ENCODE data around the gene CHSY3.

The CHSY3 gene

DNA sequence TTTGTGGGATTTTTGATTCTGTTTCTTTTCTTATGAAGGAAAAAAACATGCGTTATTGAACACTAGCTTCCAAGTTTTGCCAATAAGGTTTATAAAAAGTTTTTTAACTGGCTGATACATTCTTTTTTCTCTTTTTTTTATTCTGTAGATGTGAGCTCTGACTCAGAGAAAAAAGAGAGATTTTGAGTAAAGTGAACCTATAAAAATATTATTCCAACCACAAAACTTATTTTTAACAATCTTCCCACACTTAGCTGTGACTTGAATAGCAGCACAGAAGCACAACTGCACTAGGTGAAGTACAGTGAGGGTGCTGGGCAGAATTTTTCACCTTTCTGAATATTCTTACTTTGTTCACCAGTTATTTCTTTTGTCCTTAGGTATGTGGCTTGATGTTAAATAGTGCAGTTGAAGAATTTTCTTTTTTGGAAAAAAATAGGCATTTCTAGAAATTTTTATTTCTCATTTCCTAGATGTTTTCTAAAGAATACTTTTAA is 41.6 kb downstream of the CHSY3 start:
- no peak for DNase-seq (ENCODE audit: low read depth in 2 of 2)

DNA sequence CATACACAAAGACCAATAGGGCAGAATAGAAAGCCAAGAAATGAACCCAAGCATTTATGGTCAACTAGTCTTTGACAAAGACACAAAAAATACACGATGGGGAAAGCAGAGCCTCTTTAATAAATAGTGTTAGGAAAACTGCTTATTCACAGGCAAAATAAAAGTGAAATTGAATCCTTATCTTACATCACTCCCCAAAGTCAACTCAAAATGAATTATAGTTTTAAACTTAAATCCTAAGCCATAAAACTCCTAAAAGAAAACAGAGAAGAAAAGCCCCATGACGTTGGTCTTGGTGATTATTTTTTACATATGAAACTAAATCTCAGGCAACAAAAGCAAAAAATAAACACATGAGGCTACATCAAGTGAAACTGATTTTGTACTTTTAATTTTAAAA is 46.8 kb downstream of the CHSY3 start:
- no peak for DNase-seq (ENCODE audit: low read depth in 2 of 2)

DNA sequence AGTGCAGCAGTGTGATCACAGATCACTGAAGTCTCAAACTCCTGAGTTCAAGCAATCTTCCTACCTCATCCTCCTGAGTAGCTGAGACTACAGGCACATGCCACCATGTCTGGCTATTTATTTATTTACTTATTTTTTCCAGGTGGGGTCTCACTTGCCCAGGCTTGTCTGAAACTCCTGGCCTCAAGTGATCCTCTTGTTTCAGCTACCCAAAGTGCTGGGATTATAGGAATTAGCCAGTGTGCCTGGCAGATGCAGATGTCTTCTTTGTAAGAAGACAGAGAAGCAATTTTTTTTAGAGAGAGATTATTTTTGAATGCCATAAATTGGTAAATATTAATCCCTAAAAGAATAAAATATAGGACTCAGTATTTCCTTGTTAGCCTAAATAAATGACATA is 54.3 kb downstream of the CHSY3 start:
- DNase-seq (ENCODE audit: low read depth in 2 of 2): no peak

DNA sequence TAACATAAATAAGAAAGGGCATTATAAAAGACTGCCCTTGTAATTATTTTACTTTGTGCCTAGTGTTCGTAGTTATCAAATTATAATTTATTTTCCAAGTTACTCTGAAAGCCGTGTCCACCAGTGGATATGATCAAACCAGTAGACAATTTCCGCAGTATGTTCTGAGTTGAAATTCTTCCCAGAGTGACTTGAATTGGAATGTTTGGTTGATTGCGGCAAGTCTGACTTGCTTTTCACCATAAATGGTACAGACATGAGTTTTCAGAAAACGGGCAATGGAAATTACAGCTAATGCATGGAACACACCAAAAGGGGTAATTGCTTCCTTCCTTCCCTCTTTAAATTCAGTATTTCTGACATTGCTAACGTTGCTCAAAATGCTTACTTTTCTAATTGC is 56.6 kb downstream of the CHSY3 start:
- DNase-seq (ENCODE audit: low read depth in 2 of 2): no peak

DNA sequence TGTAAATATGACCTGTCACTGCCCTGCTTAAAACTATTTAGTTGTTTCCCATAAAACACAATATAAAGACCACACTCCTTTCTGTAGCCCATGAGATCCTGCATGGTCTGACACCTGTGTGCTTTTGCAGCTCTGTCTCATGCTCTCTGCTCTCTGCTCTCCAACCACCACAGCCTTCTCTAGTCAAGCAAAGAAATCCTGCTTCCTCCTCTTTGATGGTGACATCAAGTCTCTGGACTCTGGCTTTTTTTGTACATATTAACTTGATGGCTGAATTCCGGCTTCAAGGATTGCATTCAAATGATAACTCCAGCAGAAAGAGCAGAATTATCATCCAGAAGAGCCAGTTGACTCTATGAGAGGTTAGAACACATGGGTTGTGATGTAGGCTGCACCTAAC is 58.2 kb downstream of the CHSY3 start:
- no peak for DNase-seq (ENCODE audit: low read depth in 2 of 2)

DNA sequence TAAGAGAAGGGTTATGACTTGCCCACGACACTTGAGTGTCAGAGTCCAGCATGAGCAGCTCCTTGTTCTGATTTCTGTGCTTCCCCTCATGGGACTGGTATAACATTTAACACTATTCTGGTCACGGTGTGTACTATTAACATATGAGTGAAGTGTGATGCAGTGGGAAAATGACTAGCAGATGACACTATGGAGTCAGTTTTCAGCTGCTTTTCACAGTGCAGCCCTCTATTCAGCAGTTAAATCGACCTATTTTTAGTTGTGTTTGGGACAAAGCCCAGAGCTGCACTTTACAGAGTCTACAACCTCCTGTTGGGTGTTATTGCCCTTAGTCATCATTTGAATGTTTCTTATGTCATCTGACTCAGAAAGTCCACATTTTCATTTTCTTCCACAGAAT is 59.1 kb downstream of the CHSY3 start:
- peak; percentile 85 to 89 for DNase-seq (ENCODE audit: low read depth in 2 of 2)

DNA sequence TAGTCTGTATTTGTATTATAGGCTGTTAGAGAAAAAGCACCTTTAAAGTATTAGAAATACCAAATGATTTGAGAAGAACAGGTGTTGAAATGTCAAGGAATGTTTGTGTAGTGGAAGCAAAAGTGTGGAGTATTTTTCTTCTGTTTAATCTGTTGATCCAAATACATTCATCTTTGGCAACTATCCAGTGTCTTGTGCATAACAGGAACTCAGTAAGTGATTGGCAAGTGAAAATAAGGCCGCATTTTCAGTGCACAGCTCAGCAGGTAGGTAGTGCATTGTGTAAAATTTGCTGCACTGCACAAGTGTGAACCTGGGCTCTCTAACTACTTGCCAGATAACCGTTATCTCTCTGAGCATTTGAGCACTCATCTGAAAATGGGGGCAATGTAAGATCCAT is 61.8 kb downstream of the CHSY3 start:
- no peak for DNase-seq (ENCODE audit: low read depth in 2 of 2)

DNA sequence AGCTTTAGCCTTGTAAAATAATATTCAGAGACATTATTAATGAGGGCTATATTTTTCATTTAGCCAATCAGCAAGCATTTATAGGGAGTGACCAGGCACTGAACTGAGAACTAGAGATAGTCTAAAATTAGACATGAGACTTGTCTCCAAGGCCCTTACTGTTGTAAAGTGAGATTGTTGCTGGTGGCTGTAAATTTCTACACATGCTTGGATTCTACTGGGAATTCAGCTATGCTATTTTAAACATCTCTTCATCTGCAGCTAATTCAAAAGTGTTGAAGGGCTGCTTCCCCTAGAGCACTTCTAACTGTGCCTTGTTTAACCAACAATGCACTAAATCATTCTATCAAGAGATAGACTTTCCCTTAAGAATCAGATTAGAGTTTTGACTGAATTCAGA is 67.4 kb downstream of the CHSY3 start:
- peak; percentile 61 to 70 for DNase-seq (ENCODE audit: low read depth in 2 of 2)

DNA sequence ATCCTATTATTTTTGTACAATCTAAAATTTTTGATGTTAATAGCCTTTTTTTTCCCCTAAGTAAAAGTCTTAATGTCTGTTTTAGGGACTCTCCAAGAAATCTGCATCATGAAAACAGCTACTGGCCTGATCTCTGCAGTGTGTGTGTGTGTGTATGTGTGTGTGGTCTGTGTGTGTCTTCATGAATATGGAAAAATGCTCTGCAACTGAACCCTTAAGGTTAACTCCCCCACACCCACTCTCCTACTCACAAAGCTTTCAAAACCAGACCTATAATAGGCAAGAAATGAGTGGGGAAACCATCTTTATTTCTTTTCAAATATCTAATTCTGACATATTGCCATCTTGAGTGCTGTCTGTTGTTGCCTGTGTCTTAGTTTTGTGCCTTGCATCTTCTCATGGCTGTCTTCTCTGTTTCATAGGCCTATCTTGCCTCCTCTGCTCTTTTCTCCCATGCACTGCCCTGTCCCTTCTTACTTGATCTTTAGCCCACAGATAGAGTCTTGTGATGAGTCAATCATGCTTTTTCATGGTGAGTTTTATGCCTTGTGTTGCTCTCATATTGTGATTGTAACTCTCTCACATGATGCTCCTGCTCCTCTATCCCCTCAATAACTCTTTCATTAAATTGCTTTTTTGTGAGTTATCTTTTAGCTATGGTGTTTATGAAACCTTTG is 68.3 kb downstream of the CHSY3 start:
- DNase-seq (ENCODE audit: low read depth in 2 of 2): no peak

DNA sequence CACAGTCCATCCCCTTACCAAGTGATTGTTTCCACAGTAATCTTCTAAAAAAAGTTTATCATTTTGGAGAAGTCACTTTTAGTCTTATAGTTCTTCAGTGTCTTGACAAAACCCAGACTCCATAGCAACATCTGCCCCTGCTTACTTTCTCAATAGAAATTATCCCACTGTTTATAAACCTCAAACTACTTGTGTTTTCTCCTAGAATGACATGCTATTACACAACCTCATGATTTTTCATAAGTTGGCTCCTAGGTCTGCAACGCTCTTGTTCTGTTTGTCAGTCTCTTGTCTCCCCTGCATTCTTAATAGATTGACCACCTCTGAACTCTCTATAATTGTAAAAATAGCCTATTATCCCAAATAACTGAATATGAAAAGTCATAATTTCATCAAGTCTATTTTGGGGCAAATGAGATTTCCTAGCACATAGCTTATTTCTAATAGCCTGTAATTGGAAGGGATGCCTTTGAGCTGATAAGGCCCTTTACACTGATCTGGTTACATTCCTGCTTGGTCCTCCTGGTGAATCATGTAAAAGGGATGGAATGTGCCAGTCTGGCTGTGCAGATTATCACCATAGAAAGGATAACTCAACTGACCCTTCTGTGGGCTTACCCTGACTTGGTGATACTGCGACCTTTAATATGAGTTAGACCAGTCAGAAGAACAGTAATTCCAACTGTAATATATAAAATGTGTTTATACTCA is 69.6 kb downstream of the CHSY3 start:
- peak; percentile 31 to 32 for DNase-seq (ENCODE audit: low read depth in 2 of 2)

DNA sequence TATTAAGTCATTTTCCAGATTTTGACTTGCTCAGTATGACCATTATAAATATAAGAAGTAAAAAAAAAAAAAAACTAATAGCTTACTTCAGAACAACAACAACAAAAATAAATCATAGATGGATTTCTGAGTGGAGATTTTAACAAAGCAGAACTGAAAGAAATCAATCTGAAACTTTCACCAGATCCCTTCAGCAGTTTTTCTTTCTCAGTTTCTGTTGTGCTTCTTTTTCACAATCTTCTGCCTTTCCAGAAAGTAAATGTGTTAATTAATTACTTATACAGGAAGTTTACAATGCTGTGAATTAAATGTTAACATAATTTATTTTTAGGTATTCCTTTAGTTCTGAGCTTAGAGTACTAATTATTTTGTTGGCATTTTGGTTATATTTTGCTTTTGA is 73.5 kb downstream of the CHSY3 start:
- DNase-seq (ENCODE audit: low read depth in 2 of 2): no peak

DNA sequence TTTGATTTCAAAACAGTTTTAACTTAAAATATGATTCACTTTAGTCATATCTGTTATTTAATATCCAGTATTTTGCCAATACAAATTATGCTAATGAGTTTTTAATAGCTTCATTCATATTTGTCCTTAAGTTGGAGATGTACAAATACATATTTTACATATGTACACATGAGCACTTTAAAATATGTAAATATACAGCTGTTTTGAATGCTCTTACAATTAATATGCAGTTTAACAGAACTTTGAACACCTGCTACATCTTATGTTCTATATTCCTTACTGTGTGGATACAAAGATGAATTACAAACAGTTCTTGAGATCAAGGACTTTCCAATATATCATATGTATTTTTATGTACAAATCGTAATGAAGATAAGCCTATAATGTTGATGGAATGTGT is 74.0 kb downstream of the CHSY3 start:
- DNase-seq (ENCODE audit: low read depth in 2 of 2): no peak

DNA sequence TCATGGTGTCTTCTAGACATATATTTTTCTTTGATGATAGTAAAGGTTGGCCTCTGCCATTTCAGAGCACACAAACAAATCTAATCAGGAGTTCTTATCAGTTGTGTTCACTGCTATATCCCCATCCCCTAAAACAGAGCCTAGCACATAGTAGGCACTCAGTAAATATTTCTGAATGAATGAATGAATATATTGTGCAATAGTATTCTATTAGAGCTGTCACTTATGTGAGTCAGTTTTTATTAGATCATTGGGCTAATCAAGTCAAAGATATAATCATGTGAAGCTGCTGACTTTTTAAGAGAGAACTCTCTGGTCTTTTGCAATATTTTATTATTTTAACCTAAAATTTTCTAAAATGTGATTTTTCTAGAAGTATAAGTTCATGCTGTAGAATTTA is 84.2 kb downstream of the CHSY3 start:
- no peak for DNase-seq (ENCODE audit: low read depth in 2 of 2)

DNA sequence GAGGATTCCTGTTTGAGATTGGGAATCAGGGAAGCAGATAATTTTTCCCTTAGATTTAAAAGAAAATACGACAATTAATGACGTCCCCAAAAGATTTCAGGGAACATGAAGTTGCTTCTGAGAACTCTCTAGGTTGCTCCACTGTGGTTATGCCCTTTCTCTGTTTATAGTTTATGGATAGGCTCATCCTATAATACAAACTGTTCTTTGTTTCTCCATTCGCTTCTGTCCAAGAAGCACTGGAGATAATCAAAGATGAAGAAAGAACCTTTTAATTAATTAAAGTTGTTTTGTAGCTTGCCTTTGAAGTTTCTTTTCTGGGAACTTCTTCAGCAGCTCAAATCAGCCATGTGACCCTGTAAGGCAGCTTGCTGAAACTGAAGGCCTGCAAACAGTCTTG is 87.5 kb downstream of the CHSY3 start:
- DNase-seq (ENCODE audit: low read depth in 2 of 2): no peak

DNA sequence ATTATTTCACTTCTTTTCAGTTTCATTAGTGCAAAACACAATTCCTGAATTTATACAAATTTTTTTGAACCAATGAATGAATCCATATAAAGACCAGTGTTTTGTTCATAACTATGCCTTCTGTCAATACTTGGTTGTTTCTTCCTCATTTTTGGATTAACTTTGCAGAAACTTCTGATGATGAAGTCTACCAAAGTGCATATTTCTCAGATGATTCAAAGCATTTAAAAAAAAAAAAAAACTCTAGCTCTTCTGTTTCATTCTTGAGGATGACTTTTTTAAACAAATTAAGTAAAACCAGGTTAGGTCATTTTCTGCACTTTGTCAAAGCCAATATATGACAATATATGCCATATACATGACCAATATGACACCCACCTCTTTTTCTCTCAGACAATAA is 92.6 kb downstream of the CHSY3 start:
- DNase-seq (ENCODE audit: low read depth in 2 of 2): peak; percentile 48 to 54

DNA sequence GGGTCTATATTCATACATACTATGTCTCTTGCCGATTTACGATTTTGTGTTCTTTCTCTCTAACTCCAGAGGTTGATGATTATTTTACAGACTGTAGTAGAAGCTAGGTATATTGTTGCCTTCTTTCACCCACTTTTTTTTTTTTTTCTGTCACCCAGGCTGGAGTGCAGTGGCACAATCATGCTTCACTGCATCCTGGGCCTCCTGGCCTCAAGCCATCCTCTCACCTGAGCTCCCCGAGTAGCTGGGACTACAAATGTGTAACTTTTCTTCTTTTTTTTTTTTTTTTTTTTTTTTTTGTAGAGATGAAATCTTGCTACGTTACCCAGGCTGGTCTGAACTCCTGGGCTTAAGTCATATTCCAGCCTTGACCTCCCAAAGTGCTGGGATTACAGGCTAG is 96.2 kb downstream of the CHSY3 start:
- no peak for DNase-seq (ENCODE audit: low read depth in 2 of 2)

DNA sequence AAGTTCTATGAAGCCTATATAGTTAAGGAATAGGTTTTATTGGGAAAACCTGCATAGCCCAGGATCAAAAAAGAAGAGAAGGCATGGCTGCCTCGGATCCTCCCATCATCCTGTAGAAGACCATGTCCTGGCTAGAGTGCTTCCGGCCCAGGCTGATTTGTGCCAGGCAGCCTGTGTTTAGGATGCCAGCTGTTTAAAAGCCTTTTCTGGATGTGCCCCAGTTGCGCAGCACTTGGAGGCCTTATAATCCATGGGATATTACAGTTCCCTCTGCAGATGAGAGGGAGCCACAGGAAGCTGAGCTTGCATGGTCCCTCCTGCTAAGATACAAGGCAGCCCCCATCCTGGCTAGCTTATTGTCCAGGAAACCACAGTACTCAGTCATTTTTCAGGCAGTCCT is 97.9 kb downstream of the CHSY3 start:
- no peak for DNase-seq (ENCODE audit: low read depth in 2 of 2)

DNA sequence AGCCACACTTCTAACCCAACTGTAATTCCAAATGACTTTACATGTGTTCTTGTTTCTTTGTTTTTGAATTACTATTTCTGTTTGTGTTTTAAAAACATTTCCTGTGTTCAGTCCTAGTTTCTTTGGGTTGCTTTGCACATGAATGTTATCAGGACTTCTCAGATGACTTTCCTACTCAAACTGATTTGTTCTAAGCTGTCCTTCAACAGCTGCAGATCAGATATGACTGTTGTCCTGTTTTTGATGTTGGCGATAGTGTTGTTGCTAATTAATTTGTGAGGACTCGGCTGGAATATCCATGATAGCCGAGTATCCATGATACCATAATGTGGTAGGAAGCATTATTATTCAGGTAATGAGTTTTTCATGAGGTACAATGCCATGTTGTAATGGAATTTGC is 98.6 kb downstream of the CHSY3 start:
- no peak for DNase-seq (ENCODE audit: low read depth in 2 of 2)

DNA sequence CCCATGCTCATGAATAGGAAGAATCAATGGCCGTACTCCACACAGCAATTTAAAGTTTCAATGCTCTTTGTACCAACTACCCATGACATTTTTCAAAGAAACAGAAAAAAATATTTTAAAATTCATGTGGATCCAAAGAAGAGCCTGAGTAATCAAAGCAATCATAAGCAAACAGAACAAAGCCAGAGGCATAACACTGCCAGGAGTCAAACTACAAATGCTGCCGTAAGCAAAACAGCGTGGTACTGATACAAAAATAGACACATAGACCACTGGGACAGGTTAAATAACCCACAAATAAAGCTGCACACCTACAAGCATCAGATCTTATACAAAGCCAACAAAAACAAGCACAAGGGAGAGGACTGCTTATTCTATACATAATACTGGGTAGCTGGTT is 107.7 kb downstream of the CHSY3 start:
- DNase-seq (ENCODE audit: low read depth in 2 of 2): no peak

DNA sequence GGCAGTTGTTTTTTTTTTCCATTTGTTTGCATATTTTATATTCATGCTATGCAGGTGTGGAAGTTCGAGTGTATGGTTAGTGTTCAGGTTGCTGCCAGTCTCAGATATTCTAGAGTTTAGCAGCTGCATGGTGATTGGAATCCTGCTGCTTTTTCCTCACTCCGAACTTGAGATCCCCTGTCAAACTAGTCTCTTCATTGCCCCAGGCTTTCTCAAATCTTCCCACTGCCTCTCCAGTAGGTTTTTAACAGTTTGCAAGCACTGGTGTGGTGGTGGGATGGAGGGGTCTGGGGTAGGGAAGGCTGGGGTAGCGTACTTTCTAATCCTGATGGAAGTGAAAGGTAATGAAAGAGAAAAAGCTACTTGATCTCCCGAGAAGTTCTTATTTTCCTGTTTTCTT is 112.9 kb downstream of the CHSY3 start:
- DNase-seq (ENCODE audit: low read depth in 2 of 2): no peak

DNA sequence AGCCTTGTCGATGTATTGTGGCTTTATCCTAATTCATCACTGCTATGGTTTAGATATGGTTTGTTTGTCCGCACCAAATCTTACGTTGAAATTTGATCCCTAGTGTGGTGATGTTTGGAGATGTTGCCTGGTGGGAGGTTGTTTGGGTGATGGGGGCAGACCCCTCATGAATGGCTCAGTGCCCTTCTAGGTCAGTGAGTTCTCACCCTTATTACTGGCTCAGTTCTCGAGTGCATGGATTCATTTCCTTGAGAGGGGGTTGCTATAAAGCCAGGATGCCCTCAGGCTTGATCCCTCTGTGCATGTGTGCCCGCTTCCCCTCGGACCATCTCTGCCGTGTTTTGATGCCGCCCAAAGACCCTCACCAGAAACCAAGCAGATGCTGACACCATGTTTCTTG is 114.4 kb downstream of the CHSY3 start:
- DNase-seq (ENCODE audit: low read depth in 2 of 2): no peak

DNA sequence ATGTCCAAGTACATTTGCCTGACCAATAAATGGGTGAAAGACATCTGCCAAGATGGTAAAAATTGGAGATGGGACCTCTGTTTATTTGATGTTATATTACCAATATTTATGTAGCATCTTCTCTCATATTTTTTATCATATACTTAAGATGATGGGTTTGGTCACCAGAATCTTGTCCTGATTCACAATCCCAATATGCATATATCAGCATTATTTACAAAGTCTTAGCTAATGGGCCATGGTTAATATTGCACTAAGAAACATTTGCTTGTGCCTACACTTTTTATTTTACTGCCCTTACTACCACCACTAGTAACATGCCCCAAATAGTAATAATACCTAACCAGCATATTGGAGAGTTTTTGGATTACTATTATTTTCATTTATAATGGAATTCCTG is 116.7 kb downstream of the CHSY3 start:
- DNase-seq (ENCODE audit: low read depth in 2 of 2): no peak

DNA sequence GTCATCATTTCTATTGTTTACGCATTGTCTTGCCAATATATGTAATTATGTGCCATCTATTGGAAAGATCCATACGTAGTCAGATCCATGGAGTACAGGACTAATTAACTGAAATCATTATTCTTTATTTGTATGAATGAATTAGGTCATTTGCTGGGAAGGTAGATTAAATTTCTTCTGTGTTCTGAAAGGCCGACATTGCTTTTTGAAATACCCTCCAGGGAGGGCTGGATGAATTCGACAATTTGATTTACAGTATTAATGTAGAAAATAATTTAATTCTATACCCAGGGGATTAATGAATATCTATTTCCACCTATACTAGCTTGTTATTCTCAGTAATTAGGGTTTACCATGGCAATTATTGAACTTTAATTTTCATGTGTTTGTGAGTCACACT is 117.6 kb downstream of the CHSY3 start:
- DNase-seq (ENCODE audit: low read depth in 2 of 2): no peak

DNA sequence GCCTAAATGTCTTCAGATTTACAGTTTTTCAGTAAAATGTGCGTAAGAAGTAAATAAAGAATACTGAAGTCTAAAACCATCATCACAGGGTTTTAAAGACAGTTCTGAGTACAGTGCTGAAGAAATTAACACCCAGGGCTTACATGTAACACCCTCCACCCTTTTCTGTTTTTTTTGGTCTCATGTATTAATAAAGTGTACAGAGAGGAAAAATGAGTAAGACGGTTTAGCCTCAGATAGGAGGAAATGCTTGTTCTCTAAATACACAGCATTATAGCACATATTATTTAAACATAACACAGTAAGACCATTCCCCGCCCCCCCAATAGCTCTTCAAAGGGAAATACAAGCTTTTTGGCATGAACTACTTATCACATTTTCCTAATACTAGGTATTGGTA is 119.3 kb downstream of the CHSY3 start:
- no peak for DNase-seq (ENCODE audit: low read depth in 2 of 2)
